H1 (cell line): Measurements from ENCODE around the gene KCNQ1. TPM values are rescaled to one million over a fixed set of nuclear protein-coding genes. Genes with fewer than 3 reads are reported as not detected.

ENCODE experiments used
- CTCF ChIA-PET: fragments of 300-600 bp; sonication (Branson Sonifier 250); formaldehyde crosslinking; loops from one replicate; lab custom pipeline; 2021; ENCODE audit not compliant: partially characterized antibody; lab: Charles Lee
- POLR2A ChIA-PET: fragments of 300-600 bp; sonication (Branson Sonifier 250); formaldehyde crosslinking; loops from one replicate; lab custom pipeline; 2021; ENCODE audit warnings: inconsistent platforms; ENCODE audit not compliant: partially characterized antibody; lab: Charles Lee
- DNase-seq, 2 experiments: peaks; one replicate each; pipeline versions ENCODE4 v3.0.0 to v3.0.0-alpha.2; 2010 to 2022; ENCODE audit warnings: low spot score in 2 of 2, low read depth in 1 of 2, mixed read lengths in 1 of 2
- FAIRE-seq: peaks from 2 replicates; lab custom pipeline; 2011; peaks lifted over from hg19 to GRCh38; lab: Jason Lieb, UNC
- H2AFZ ChIP-seq: 2 replicates; pipeline ENCODE4 v1.8.1; 2012; ENCODE audit warnings: low read length, inconsistent platforms
- H2AK5ac ChIP-seq: 2 replicates; pipeline ENCODE4 v1.6.1; 2013; ENCODE audit warnings: low read depth, low read length
- H2BK120ac ChIP-seq: replicated peaks from 2 replicates; pipeline ENCODE3; 2013; ENCODE audit warnings: low read depth, low read length, inconsistent platforms
- H2BK12ac ChIP-seq: 2 replicates; pipeline ENCODE4 v1.6.1; 2013; ENCODE audit warnings: low read depth, low read length
- H2BK15ac ChIP-seq: 2 replicates; pipeline ENCODE4 v1.6.1; 2013; ENCODE audit warnings: low read length
- H2BK20ac ChIP-seq: 2 replicates; pipeline ENCODE4 v1.6.1; 2013; ENCODE audit warnings: low read length
- H2BK5ac ChIP-seq: 2 replicates; pipeline ENCODE4 v1.6.1; 2013; ENCODE audit warnings: low read depth, low read length
- H3K14ac ChIP-seq: 2 replicates; pipeline ENCODE4 v1.6.1; 2013; ENCODE audit warnings: inconsistent platforms; ENCODE audit not compliant: insufficient read length
- H3K18ac ChIP-seq: 2 replicates; pipeline ENCODE4 v1.6.1; 2013; ENCODE audit warnings: low read length; ENCODE audit errors: extremely low read depth
- H3K23ac ChIP-seq: 2 replicates; pipeline ENCODE4 v1.6.1; 2013; ENCODE audit warnings: inconsistent platforms; ENCODE audit not compliant: insufficient read length
- H3K23me2 ChIP-seq: 2 replicates; pipeline ENCODE4 v1.6.1; 2013; ENCODE audit warnings: low read depth, low read length
- H3K27ac ChIP-seq: 2 replicates; pipeline ENCODE4 v1.6.1; 2011; ENCODE audit warnings: low read depth, low read length, inconsistent platforms
- H3K27me3 ChIP-seq, 4 experiments: replicated peaks in 1 of 4; 1 replicate in 1 of 4; 2 replicates in 3 of 4; pipeline versions ENCODE4 v1.6.1 to v1.8.1; 2011 to 2013; ENCODE audit warnings: low read length in 3 of 4, mild to moderate bottlenecking in 3 of 4, inconsistent platforms in 2 of 4, mixed read lengths in 2 of 4, moderate library complexity in 1 of 4; ENCODE audit not compliant: control insufficient read depth in 3 of 4, insufficient read depth in 3 of 4; ENCODE audit errors: extremely low read depth in 1 of 4
- H3K36me3 ChIP-seq, 4 experiments: 2 replicates each; pipeline versions ENCODE4 v1.6.1 to v1.8.1; 2011 to 2013; ENCODE audit warnings: mild to moderate bottlenecking in 4 of 4, low read length in 3 of 4, moderate library complexity in 2 of 4, control low read depth in 1 of 4, inconsistent platforms in 1 of 4; ENCODE audit not compliant: insufficient read depth in 4 of 4, control insufficient read depth in 2 of 4
- H3K4ac ChIP-seq: replicated peaks from 2 replicates; pipeline ENCODE3; 2013; ENCODE audit warnings: low read length, low read depth, mixed read lengths, inconsistent platforms; ENCODE audit not compliant: insufficient read length
- H3K4me1 ChIP-seq, 4 experiments: replicated peaks in 1 of 4; 1 replicate in 1 of 4; 2 replicates in 3 of 4; pipeline versions ENCODE4 v1.6.1 to v1.8.1; 2011 to 2013; ENCODE audit warnings: low read length in 3 of 4, inconsistent platforms in 2 of 4, mixed read lengths in 1 of 4; ENCODE audit not compliant: insufficient read depth in 4 of 4, control insufficient read depth in 3 of 4
- H3K4me2 ChIP-seq, 2 experiments: 2 replicates each; pipeline versions ENCODE4 v1.6.1 to v1.8.1; 2011 to 2013; ENCODE audit warnings: low read depth in 2 of 2, low read length in 2 of 2, control low read depth in 1 of 2, inconsistent platforms in 1 of 2, mild to moderate bottlenecking in 1 of 2; ENCODE audit not compliant: insufficient read depth in 1 of 2
- H3K4me3 ChIP-seq, 4 experiments: fragments of 200-600, 300-600 bp in 1 of 4; sonication (generic), shearing (Covaris generic), sonication (Bioruptor Twin) in 1 of 4; 2 replicates each; pipeline versions ENCODE4 v1.5.1 to v1.8.1; 2011 to 2016; ENCODE audit warnings: low read length in 4 of 4, low read depth in 3 of 4, control low read depth in 2 of 4, inconsistent platforms in 2 of 4, mild to moderate bottlenecking in 2 of 4, mixed read lengths in 1 of 4, moderate library complexity in 1 of 4; ENCODE audit not compliant: insufficient read depth in 2 of 4; ENCODE audit errors: extremely low read depth in 1 of 4
- H3K56ac ChIP-seq: replicated peaks from 2 replicates; pipeline ENCODE3; 2013; ENCODE audit warnings: low read depth, mild to moderate bottlenecking, mixed read lengths, low read length, inconsistent platforms; ENCODE audit not compliant: insufficient read length
- H3K79me1 ChIP-seq: 2 replicates; pipeline ENCODE4 v1.6.1; 2013; ENCODE audit warnings: low read depth, low read length, control low read depth
- H3K79me2 ChIP-seq, 2 experiments: 2 replicates each; pipeline versions ENCODE4 v1.6.1 to v1.8.1; 2012 to 2013; ENCODE audit warnings: low read length in 2 of 2, mild to moderate bottlenecking in 2 of 2, inconsistent platforms in 1 of 2; ENCODE audit not compliant: insufficient read depth in 2 of 2, control insufficient read depth in 1 of 2
- H3K9ac ChIP-seq, 4 experiments: replicated peaks in 1 of 4; 1 replicate in 1 of 4; 2 replicates in 3 of 4; pipeline versions ENCODE4 v1.6.1 to v1.8.1; 2011 to 2013; ENCODE audit warnings: low read depth in 3 of 4, low read length in 3 of 4, control low read depth in 2 of 4, mild to moderate bottlenecking in 2 of 4, moderate library complexity in 2 of 4, inconsistent platforms in 1 of 4; ENCODE audit errors: extremely low read depth in 1 of 4
- H3K9me3 ChIP-seq, 2 experiments: 2 replicates each; pipeline versions ENCODE4 v1.6.1 to v1.8.1; 2012 to 2013; ENCODE audit warnings: mild to moderate bottlenecking in 2 of 2, moderate library complexity in 2 of 2, control low read depth in 1 of 2, inconsistent platforms in 1 of 2, low read depth in 1 of 2, low read length in 1 of 2, mixed read lengths in 1 of 2; ENCODE audit not compliant: insufficient read depth in 2 of 2
- H4K20me1 ChIP-seq, 2 experiments: replicated peaks in 1 of 2; 2 replicates each; pipeline versions ENCODE3 to v1.8.1; 2011 to 2013; ENCODE audit warnings: inconsistent platforms in 2 of 2, low read length in 2 of 2, mild to moderate bottlenecking in 1 of 2; ENCODE audit not compliant: insufficient read depth in 2 of 2, control insufficient read depth in 1 of 2
- H4K5ac ChIP-seq: 2 replicates; pipeline ENCODE4 v1.6.1; 2013; ENCODE audit warnings: low read length, low read depth, mixed read lengths, inconsistent platforms; ENCODE audit not compliant: insufficient read length
- H4K8ac ChIP-seq: 2 replicates; pipeline ENCODE4 v1.8.0; 2013; ENCODE audit warnings: mild to moderate bottlenecking, moderate library complexity, low read length, inconsistent platforms; ENCODE audit not compliant: insufficient read depth; ENCODE audit errors: extremely low read depth
- H4K91ac ChIP-seq: replicated peaks from 2 replicates; pipeline ENCODE3; 2013; ENCODE audit warnings: low read length, mixed read lengths, inconsistent platforms; ENCODE audit not compliant: insufficient read length
- CBX5 ChIP-seq: fragments of 300-800, 300-1000 bp; sonication (generic); IDR thresholded peaks from 2 replicates; pipeline ENCODE4 v1.7.1; 2016; ENCODE audit warnings: antibody characterized with exemption, low read length, low read depth
- CREB1 ChIP-seq: IDR thresholded peaks from 2 replicates; pipeline ENCODE4 v1.6.1; 2012; ENCODE audit warnings: inconsistent platforms
- GABPA ChIP-seq: IDR thresholded peaks from 2 replicates; pipeline ENCODE4 v1.6.1; 2011; ENCODE audit warnings: mild to moderate bottlenecking, low read length, moderate library complexity, borderline replicate concordance; ENCODE audit not compliant: insufficient read depth
- JUN ChIP-seq: IDR thresholded peaks from 2 replicates; pipeline ENCODE4 v1.6.1; 2011; ENCODE audit warnings: low read depth, mild to moderate bottlenecking, improper control_type of control experiment, low read length
- KDM1A ChIP-seq: fragments of 200-600, 300-600 bp; sonication (generic); IDR thresholded peaks from 2 replicates; pipeline ENCODE4 v1.7.1; 2016; ENCODE audit warnings: mild to moderate bottlenecking, low read length, borderline replicate concordance
- POLR2AphosphoS5 ChIP-seq: IDR thresholded peaks from 2 replicates; pipeline ENCODE4 v1.6.1; 2011; ENCODE audit warnings: low read depth, low read length
- RAD21 ChIP-seq, 2 experiments: IDR thresholded peaks in 1 of 2; conservative IDR thresholded peaks in 1 of 2; 2 replicates each; pipeline ENCODE4 v1.6.1; 2011; ENCODE audit warnings: low read depth in 2 of 2, low read length in 2 of 2, improper control_type of control experiment in 1 of 2, inconsistent platforms in 1 of 2, mild to moderate bottlenecking in 1 of 2, moderate library complexity in 1 of 2
- RNF2 ChIP-seq: fragments of 200-900, 300-1000 bp; sonication (generic); IDR thresholded peaks from 2 replicates; pipeline ENCODE4 v1.7.1; 2016; ENCODE audit warnings: borderline replicate concordance, low read depth, mild to moderate bottlenecking, antibody characterized with exemption, low read length; ENCODE audit not compliant: poor library complexity, severe bottlenecking; ENCODE audit errors: missing control alignments
- RXRA ChIP-seq: IDR thresholded peaks from 2 replicates; pipeline ENCODE4 v1.6.1; 2011; ENCODE audit warnings: low read depth, mild to moderate bottlenecking, low read length, moderate library complexity; ENCODE audit not compliant: insufficient read depth
- SIRT6 ChIP-seq: IDR thresholded peaks from one replicate; pipeline ENCODE4 v1.7.1; 2012; ENCODE audit warnings: low read length, inconsistent platforms
- SIX5 ChIP-seq: IDR thresholded peaks from 2 replicates; pipeline ENCODE4 v1.6.1; 2011; ENCODE audit warnings: mild to moderate bottlenecking, low read depth, low read length
- WGBS, 2 experiments: shearing (Covaris generic) in 1 of 2; methylation state at CpG; one replicate each; pipeline versions ENCODE4 v1.1.6 to v1.1.7; 2013 to 2015; ENCODE audit warnings: low lambda C conversion rate in 2 of 2, mixed read lengths in 2 of 2, inconsistent platforms in 1 of 2, low coverage in 1 of 2, missing lambda C conversion rate in 1 of 2; ENCODE audit not compliant: insufficient replicate concordance in 2 of 2, insufficient coverage in 1 of 2, insufficient read length in 1 of 2; ENCODE audit errors: extremely low coverage in 1 of 2, missing lambda C conversion rate in 1 of 2; 5-methylcytosine and 5-hydroxymethylcytosine counted together
- polyA plus RNA-seq, 7 experiments: library from polyadenylated mRNA; depleted of rRNA in 3 of 7; stranded (reverse) in 5 of 7; unstranded in 2 of 7; fragments of >200 nt in 5 of 7; fragments of 200-250 nt in 2 of 7; gene quantifications; 1 replicate in 5 of 7; 2 replicates in 1 of 7; 4 replicates in 1 of 7; pipeline versions ENCODE4 v1.2.1 to v1.2.3, GENCODE V29; 2011 to 2013; ENCODE audit warnings: missing spikeins in 2 of 7, mixed read lengths in 2 of 7
- total RNA-seq: library from RNA; stranded (reverse); fragmentation: NEBNext Ultra II Directional; extraction: Animal tissue kit (Norgen Biotek cat#: 25700); gene quantifications from 2 replicates; pipeline ENCODE4 v1.2.1, GENCODE V29; 2021
- TF ChIP-seq, protein P1 (sequence below): IDR thresholded peaks from 2 replicates; pipeline ENCODE4 v1.6.1; 2012; ENCODE audit warnings: low read length, inconsistent platforms

Gene KCNQ1
- total and polyA plus RNA-seq, 2 of the 8 experiments (the other 6 are each of a cell fraction or from before 2014, with no cell fraction given), result 1.9 to 2.0 TPM

DNA sequence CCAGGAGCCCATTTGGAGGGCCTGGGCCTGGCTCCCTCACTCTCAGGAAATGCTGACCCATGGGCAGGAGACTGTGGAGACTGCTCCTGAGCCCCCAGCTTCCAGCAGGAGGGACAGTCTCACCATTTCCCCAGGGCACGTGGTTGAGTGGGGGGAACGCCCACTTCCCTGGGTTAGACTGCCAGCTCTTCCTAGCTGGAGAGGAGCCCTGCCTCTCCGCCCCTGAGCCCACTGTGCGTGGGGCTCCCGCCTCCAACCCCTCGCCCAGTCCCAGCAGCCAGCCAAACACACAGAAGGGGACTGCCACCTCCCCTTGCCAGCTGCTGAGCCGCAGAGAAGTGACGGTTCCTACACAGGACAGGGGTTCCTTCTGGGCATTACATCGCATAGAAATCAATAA is 403.7 kb downstream of the KCNQ1 start:
- POLR2A ChIA-PET, result interaction anchor here (1.2 kb wide), 1 partner anchor 24 kb away, joined by 3 read pairs; no protein-coding TSS in a partner anchor
- H3K79me2 ChIP-seq, result no peaks in the 10 kb centered on the region
- H3K56ac ChIP-seq, result no peak overlapping the region
- peaks cover 0 to 14% (median 6%) of the 10 kb centered on the region in 4 experiments; a peak in 6 of 7 replicates for H3K4me1 ChIP-seq
- H3K14ac ChIP-seq, result no peak overlapping the region
- no peak overlapping the region for H2AK5ac ChIP-seq
- H3K9ac ChIP-seq, result no peak overlapping the region
- H4K20me1 ChIP-seq, result no peaks in the 10 kb centered on the region
- no peak overlapping the region for H4K8ac ChIP-seq
- no peaks in the 10 kb centered on the region for H3K79me1 ChIP-seq
- no peak overlapping the region for H2BK120ac ChIP-seq
- H2BK20ac ChIP-seq, result no peak overlapping the region
- CTCF ChIA-PET, result interaction anchor here (0.7 to 1.1 kb wide), 2 partner anchors 21 to 39 kb away, joined by 3 read pairs; no protein-coding TSS in a partner anchor
- H4K91ac ChIP-seq, result no peak overlapping the region
- H3K4ac ChIP-seq, result no peak overlapping the region
- no peaks in the 10 kb centered on the region for H3K23me2 ChIP-seq
- DNase-seq (no peak), FAIRE-seq (no peak)
- H3K36me3 ChIP-seq, result no peaks in the 10 kb centered on the region
- no peak overlapping the region for H3K4me2 ChIP-seq
- H3K4me3 ChIP-seq, result no peak overlapping the region
- H2AFZ ChIP-seq, result no peak overlapping the region
- H3K27ac ChIP-seq, result no peak overlapping the region
- H4K5ac ChIP-seq, result no peak overlapping the region
- WGBS, 2 experiments, result 98% methylated on average over 7 of the region's 9 CpGs; no CpG with 5 or more reads in 1 of the 2 experiments
- peaks cover 0 to 5% (median 2%) of the 10 kb centered on the region in 4 experiments; a peak in 2 of 7 replicates for H3K27me3 ChIP-seq
- no peak overlapping the region for H2BK15ac ChIP-seq
- no peaks in the 10 kb centered on the region; a peak in 1 of 4 replicates for H3K9me3 ChIP-seq
- no peak overlapping the region for H3K18ac ChIP-seq
- H3K23ac ChIP-seq, result no peak overlapping the region
- no peak overlapping the region for H2BK12ac ChIP-seq
- no peak overlapping the region for H2BK5ac ChIP-seq
- TF ChIP-seq POLR2AphosphoS5 (no peak), RAD21 (IDR thresholded peaks at IDR 0.05 in 1 of 2, conservative IDR thresholded peaks at IDR 0.05 in 1 of 2; ENCODE audit: low read depth in 2 of 2, low read length in 2 of 2) (no peak), RXRA (no peak), KDM1A (no peak), RNF2 (no peak), SIX5 (no peak), GABPA (no peak), CBX5 (no peak), CREB1 (no peak), SIRT6 (no peak), JUN (no peak)
- TF ChIP-seq, protein P1, sequence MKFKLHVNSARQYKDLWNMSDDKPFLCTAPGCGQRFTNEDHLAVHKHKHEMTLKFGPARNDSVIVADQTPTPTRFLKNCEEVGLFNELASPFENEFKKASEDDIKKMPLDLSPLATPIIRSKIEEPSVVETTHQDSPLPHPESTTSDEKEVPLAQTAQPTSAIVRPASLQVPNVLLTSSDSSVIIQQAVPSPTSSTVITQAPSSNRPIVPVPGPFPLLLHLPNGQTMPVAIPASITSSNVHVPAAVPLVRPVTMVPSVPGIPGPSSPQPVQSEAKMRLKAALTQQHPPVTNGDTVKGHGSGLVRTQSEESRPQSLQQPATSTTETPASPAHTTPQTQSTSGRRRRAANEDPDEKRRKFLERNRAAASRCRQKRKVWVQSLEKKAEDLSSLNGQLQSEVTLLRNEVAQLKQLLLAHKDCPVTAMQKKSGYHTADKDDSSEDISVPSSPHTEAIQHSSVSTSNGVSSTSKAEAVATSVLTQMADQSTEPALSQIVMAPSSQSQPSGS, result no peak
